Endothelial cell (in vitro differentiated cells): ENCODE measurements around the gene ZNF543. TPM values are rescaled to one million over a fixed set of nuclear protein-coding genes. Genes with fewer than 3 reads are reported as not detected.
A peak's percentile ranks its signal among the peaks of the same experiment; 100 is the strongest.

Experiments
- DNase-seq: peaks from one replicate; pipeline ENCODE4 v3.0.0; 2021; ENCODE audit warnings: low spot score
- H3K27ac Mint-ChIP-seq: one replicate; pipeline ENCODE4 v1.8.0; 2021; ENCODE audit warnings: mixed read lengths, inconsistent platforms; ENCODE audit not compliant: unreplicated experiment
- H3K27me3 Mint-ChIP-seq: one replicate; pipeline ENCODE4 v1.8.0; 2021; ENCODE audit warnings: mild to moderate bottlenecking, moderate library complexity, mixed read lengths, inconsistent platforms; ENCODE audit not compliant: unreplicated experiment
- H3K36me3 Mint-ChIP-seq: one replicate; pipeline ENCODE4 v1.8.0; 2021; ENCODE audit warnings: mild to moderate bottlenecking, low read depth, mixed read lengths, inconsistent platforms; ENCODE audit not compliant: unreplicated experiment
- H3K4me1 Mint-ChIP-seq: one replicate; pipeline ENCODE4 v1.8.0; 2021; ENCODE audit warnings: mild to moderate bottlenecking, mixed read lengths, inconsistent platforms; ENCODE audit not compliant: unreplicated experiment
- H3K4me3 Mint-ChIP-seq: one replicate; pipeline ENCODE4 v1.8.0; 2021; ENCODE audit warnings: mild to moderate bottlenecking, mixed read lengths, inconsistent platforms; ENCODE audit not compliant: unreplicated experiment
- H3K9me3 Mint-ChIP-seq: one replicate; pipeline ENCODE4 v1.8.0; 2021; ENCODE audit warnings: mixed read lengths, inconsistent platforms; ENCODE audit not compliant: unreplicated experiment
- CTCF ChIP-seq: fragments of 200-600 bp; sonication (generic); IDR thresholded peaks from one replicate; pipeline ENCODE4 v1.5.0; 2021; ENCODE audit warnings: antibody characterized with exemption; ENCODE audit not compliant: unreplicated experiment
- total RNA-seq: library from RNA; stranded (reverse); fragmentation: NEBNext Ultra II Directional; extraction: Animal tissue kit (Norgen Biotek cat#: 25700); gene quantifications from one replicate; pipeline ENCODE4 v1.2.1, GENCODE V29; 2021; ENCODE audit not compliant: unreplicated experiment

Gene ZNF543
- total RNA-seq, 1 donor from 2014 or later, result 13.7 TPM

GRCh38 chr19:57350877-57351805 is 30.9 kb downstream of the ZNF543 start, which contains the start of gene ZNF304:
ZNF304 (plus strand) TSS chr19:57351271; CDS start chr19:57351665, 394 bp downstream.
- H3K9me3 Mint-ChIP-seq, result no peaks in the 10 kb centered on the region
- peaks cover 8% of the 10 kb centered on the region for H3K27me3 Mint-ChIP-seq
- peak within 1 kb of the TSS; percentile 91 for H3K27ac Mint-ChIP-seq
- peaks cover 37% of the 10 kb centered on the region for H3K36me3 Mint-ChIP-seq
- TF ChIP-seq CTCF, result no peak
- peaks cover 29% of the 10 kb centered on the region for H3K4me1 Mint-ChIP-seq
- H3K4me3 Mint-ChIP-seq, result peak within 1 kb of the TSS; percentile 99
- DNase-seq, result peak; percentile 82

- H3K9me3 Mint-ChIP-seq, result no peaks in the 10 kb centered on the region
- peak overlapping the region; percentile 91 for H3K27ac Mint-ChIP-seq
- no peak for TF ChIP-seq CTCF
- DNase-seq, result no peak
- peaks cover 4% of the 10 kb centered on the region for H3K27me3 Mint-ChIP-seq
- H3K36me3 Mint-ChIP-seq, result peaks cover 44% of the 10 kb centered on the region
- peak overlapping the region; percentile 99 for H3K4me3 Mint-ChIP-seq
- H3K4me1 Mint-ChIP-seq, result peaks cover 29% of the 10 kb centered on the region
Observed at GRCh38 chr19:57351867-57352266, 31.6 kb downstream of the ZNF543 start.

GRCh38 chr19:57355916-57356315 is 35.6 kb downstream of the ZNF543 start:
- no peak for DNase-seq
- Mint-ChIP-seq H3K27ac (no peak overlapping the region), H3K27me3 (no peaks in the 10 kb centered on the region), H3K9me3 (no peaks in the 10 kb centered on the region), H3K4me1 (peaks cover 28% of the 10 kb centered on the region), H3K4me3 (peak overlapping the region; percentile 19), H3K36me3 (peaks cover 55% of the 10 kb centered on the region)
- no peak for TF ChIP-seq CTCF

GRCh38 chr19:57357406-57357805 is 37.1 kb downstream of the ZNF543 start:
- Mint-ChIP-seq H3K4me3 (no peak overlapping the region), H3K27me3 (peaks cover 3% of the 10 kb centered on the region), H3K4me1 (peaks cover 15% of the 10 kb centered on the region), H3K9me3 (no peaks in the 10 kb centered on the region), H3K27ac (no peak overlapping the region), H3K36me3 (peaks cover 45% of the 10 kb centered on the region)
- no peak for DNase-seq
- no peak for TF ChIP-seq CTCF

- no peak for TF ChIP-seq CTCF
- H3K9me3 Mint-ChIP-seq, result no peaks in the 10 kb centered on the region
- peaks cover 7% of the 10 kb centered on the region for H3K27me3 Mint-ChIP-seq
- no peak overlapping the region for H3K4me3 Mint-ChIP-seq
- H3K36me3 Mint-ChIP-seq, result peaks cover 42% of the 10 kb centered on the region
- no peak overlapping the region for H3K27ac Mint-ChIP-seq
- no peak for DNase-seq
- H3K4me1 Mint-ChIP-seq, result peaks cover 11% of the 10 kb centered on the region
Observed at GRCh38 chr19:57359300-57359699, 39.0 kb downstream of the ZNF543 start.
